Measurements from ENCODE around the gene RETN.

DNA sequence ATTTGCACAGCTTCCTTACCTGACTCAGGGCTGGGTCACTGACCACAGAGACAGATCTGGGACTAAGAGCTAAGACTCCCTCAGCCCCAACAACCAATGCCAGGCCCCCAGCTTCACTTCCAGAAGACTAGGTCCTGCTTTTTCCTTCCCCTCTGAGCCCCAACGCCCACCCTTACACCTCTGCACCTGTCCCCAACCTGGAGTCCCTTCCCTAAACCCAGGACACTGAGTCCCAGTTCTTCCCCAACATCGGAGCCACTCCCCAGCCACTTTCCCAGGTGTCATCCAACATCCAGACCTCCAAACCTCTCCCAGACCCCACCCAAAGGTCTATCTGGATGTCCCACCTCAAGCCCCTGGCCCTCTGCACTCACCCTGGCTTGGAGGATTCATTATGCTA lies 30.2 kb downstream of the RETN start:
- no peak for TF ChIP-seq POLR2A (IDR thresholded peaks at IDR 0.05; ENCODE audit: low read depth, low read length)
- TF ChIP-seq POLR2AphosphoS5 (IDR thresholded peaks at IDR 0.05; ENCODE audit: low read depth, low read length): no peak

All from GM12892 (cell line).